ENCODE measurements around the gene SPRED2.

Gene SPRED2

GRCh38 chr2:65276609-65277008 lies 155.8 kb downstream of the SPRED2 start:
- DNase-seq (ENCODE audit: low spot score): no peak

GRCh38 chr2:65275141-65275915 lies 157.1 kb downstream of the SPRED2 start:
- DNase-seq (ENCODE audit: low spot score): no peak

- DNase-seq (ENCODE audit: low spot score): no peak
Measured at GRCh38 chr2:65273344-65273743, 159.1 kb downstream of the SPRED2 start.

- no peak for DNase-seq (ENCODE audit: low spot score)
Measured at GRCh38 chr2:65268957-65269356, 163.4 kb downstream of the SPRED2 start.

- DNase-seq (ENCODE audit: low spot score): no peak
Measured at GRCh38 chr2:65267008-65267407, 165.4 kb downstream of the SPRED2 start.

GRCh38 chr2:65265671-65266045 lies 166.7 kb downstream of the SPRED2 start:
- DNase-seq (ENCODE audit: low spot score): no peak

- peak; percentile 46 for DNase-seq (ENCODE audit: low spot score)
Measured at GRCh38 chr2:65264821-65265670, 167.4 kb downstream of the SPRED2 start.

GRCh38 chr2:65263986-65264385 lies 168.4 kb downstream of the SPRED2 start:
- DNase-seq (ENCODE audit: low spot score): no peak

GRCh38 chr2:65263262-65263661 lies 169.1 kb downstream of the SPRED2 start:
- no peak for DNase-seq (ENCODE audit: low spot score)

GRCh38 chr2:65261676-65262075 lies 170.7 kb downstream of the SPRED2 start:
- no peak for DNase-seq (ENCODE audit: low spot score)

Data from HuH-7 (cell line).